HL-60 (cell line): ENCODE measurements around the gene RTN4RL2.

Experiments
- DNase-seq, 2 experiments: peaks; one replicate each; pipeline ENCODE4 v3.0.0-alpha.2; 2010 to 2020; ENCODE audit warnings: low read depth in 1 of 2, low spot score in 1 of 2
- H3K27ac ChIP-seq: fragments of 250-450 bp; sonication (Bioruptor Pico); replicated peaks from 2 replicates; pipeline ENCODE4 v1.5.1; 2020; ENCODE audit warnings: mild to moderate bottlenecking, moderate library complexity
- H3K27me3 ChIP-seq: fragments of 250-450 bp; sonication (Bioruptor Pico); 2 replicates; pipeline ENCODE4 v1.5.1; 2021; ENCODE audit warnings: mild to moderate bottlenecking, moderate library complexity; ENCODE audit not compliant: insufficient read depth, poor library complexity, severe bottlenecking
- H3K4me3 ChIP-seq: replicated peaks from 2 replicates; pipeline ENCODE4 v1.5.1; 2011; ENCODE audit warnings: mild to moderate bottlenecking, control low read depth, low read length; ENCODE audit not compliant: insufficient read depth
- CTCF ChIP-seq: IDR thresholded peaks from one replicate; pipeline ENCODE4 v1.5.1; 2011; ENCODE audit warnings: low read length, control low read depth, inconsistent platforms; ENCODE audit not compliant: insufficient read depth
- GABPA ChIP-seq: IDR thresholded peaks from 2 replicates; pipeline ENCODE4 v1.6.1; 2012; ENCODE audit warnings: low read depth
- POLR2AphosphoS5 ChIP-seq: IDR thresholded peaks from 2 replicates; pipeline ENCODE4 v1.6.1; 2012; ENCODE audit warnings: low read depth
- REST ChIP-seq: IDR thresholded peaks from 2 replicates; pipeline ENCODE4 v1.6.1; 2012; ENCODE audit warnings: low read depth; ENCODE audit not compliant: insufficient replicate concordance
- SPI1 ChIP-seq: IDR thresholded peaks from 2 replicates; pipeline ENCODE4 v1.6.1; 2012; ENCODE audit warnings: low read depth, mild to moderate bottlenecking, borderline replicate concordance

Gene RTN4RL2

GRCh38 chr11:57475191-57475590, 14.9 kb downstream of the RTN4RL2 start:
- no peak for DNase-seq

GRCh38 chr11:57475671-57476046, 15.3 kb downstream of the RTN4RL2 start:
- no peak for DNase-seq
- TF ChIP-seq REST (no peak), CTCF (no peak), SPI1 (no peak), GABPA (no peak), POLR2AphosphoS5 (no peak)
- no peaks in the 10 kb centered on the region for H3K27me3 ChIP-seq
- H3K4me3 ChIP-seq = no peak overlapping the region
- H3K27ac ChIP-seq = no peak overlapping the region

More at GRCh38 chr11:57475191-57475590, 14.9 kb downstream of the RTN4RL2 start:
- Histone ChIP-seq H3K27me3 (no peaks in the 10 kb centered on the region), H3K27ac (no peak overlapping the region), H3K4me3 (no peak overlapping the region)
- TF ChIP-seq POLR2AphosphoS5 = no peak
- TF ChIP-seq REST = no peak
- TF ChIP-seq SPI1 = no peak
- TF ChIP-seq GABPA = no peak
- TF ChIP-seq CTCF = no peak

GRCh38 chr11:57476047-57476756, 15.9 kb downstream of the RTN4RL2 start:
- Histone ChIP-seq H3K27me3 (no peaks in the 10 kb centered on the region), H3K27ac (no peak overlapping the region), H3K4me3 (no peak overlapping the region)
- no peak for DNase-seq
- no peak; the same call in 1 of the 2 replicates for TF ChIP-seq POLR2AphosphoS5
- TF ChIP-seq GABPA = no peak
- no peak for TF ChIP-seq SPI1
- no peak for TF ChIP-seq CTCF
- no peak for TF ChIP-seq REST
